HCT116 (cell line): ENCODE data around the gene CORO2B. TPM values are rescaled to one million over a fixed set of nuclear protein-coding genes. Genes with fewer than 3 reads are reported as not detected.

Source experiments
- ATAC-seq: fragments of 200-7000 bp; cut with Tn5 transposase; 2 replicates; pipeline ENCODE4 v1.9.1; 2020; ENCODE audit warnings: mild to moderate bottlenecking, moderate library complexity
- BruUV-seq: library from RNA; stranded (reverse); fragments of 400-500 nt; replicated peaks from 2 replicates; lab custom pipeline; 2021; lab: Mats Ljungman, UMichigan
- CTCF ChIA-PET: fragments of 300-600 bp; sonication (Branson Sonifier 250); formaldehyde crosslinking; loops from one replicate; lab custom pipeline; 2021; ENCODE audit warnings: antibody characterized with exemption; lab: Charles Lee
- POLR2A ChIA-PET: fragments of 300-600, 350-600 bp; sonication (Branson Sonifier 250); formaldehyde crosslinking; loops from one replicate; lab custom pipeline; 2021; ENCODE audit warnings: antibody characterized with exemption; lab: Charles Lee
- RAD21 ChIA-PET, 2 experiments: fragments of 300-600 bp; sonication (Branson Sonifier 250); formaldehyde crosslinking; loops; one replicate each; lab custom pipeline; 2023; ENCODE audit warnings: low total read pairs in 2 of 2; ENCODE audit not compliant: uncharacterized antibody in 2 of 2, unreplicated experiment in 2 of 2, low non-redundant PET in 1 of 2; lab: Charles Lee
- DNase-seq: peaks from one replicate; pipeline ENCODE4 v3.0.0-alpha.2; 2010; ENCODE audit warnings: low read depth, low spot score
- H2AFZ ChIP-seq: fragments of 200-600 bp; shearing (Covaris generic), sonication (generic); 2 replicates; pipeline ENCODE4 v1.6.1; 2017; ENCODE audit warnings: low read depth, mixed run types, mixed read lengths, antibody characterized with exemption, low read length; ENCODE audit not compliant: poor library complexity, severe bottlenecking
- H3K27ac ChIP-seq: 2 replicates; pipeline ENCODE4 v1.5.1; 2012; ENCODE audit warnings: low read depth, low read length
- H3K27me3 ChIP-seq: fragments of 200-600 bp; sonication (generic); 2 replicates; pipeline ENCODE4 v1.6.1; 2016; ENCODE audit warnings: mixed run types, low read length, mixed read lengths; ENCODE audit not compliant: insufficient read depth
- H3K36me3 ChIP-seq, 2 experiments: fragments of 200-500 bp in 1 of 2; fragments of 200-600 bp in 1 of 2; sonication (Bioruptor generic) in 1 of 2; sonication (generic) in 1 of 2; 2 replicates each; pipeline versions ENCODE4 v1.5.1 to v1.6.1; 2014 to 2016; ENCODE audit warnings: low read length in 2 of 2, inconsistent platforms in 1 of 2, mixed read lengths in 1 of 2, mixed run types in 1 of 2; ENCODE audit not compliant: insufficient read depth in 2 of 2, control insufficient read depth in 1 of 2
- H3K4me1 ChIP-seq, 2 experiments: fragments of 200-600 bp in 1 of 2; sonication (generic) in 1 of 2; 2 replicates each; pipeline versions ENCODE4 v1.5.1 to v1.6.1; 2012 to 2017; ENCODE audit warnings: low read length in 2 of 2, inconsistent platforms in 1 of 2, mild to moderate bottlenecking in 1 of 2, mixed read lengths in 1 of 2, mixed run types in 1 of 2, moderate library complexity in 1 of 2; ENCODE audit not compliant: insufficient read depth in 2 of 2, control insufficient read depth in 1 of 2
- H3K4me2 ChIP-seq: fragments of 200-600 bp; sonication (generic); 2 replicates; pipeline ENCODE4 v1.6.1; 2017; ENCODE audit warnings: mixed run types, low read length, mixed read lengths
- H3K4me3 ChIP-seq, 2 experiments: fragments of 200-600 bp in 1 of 2; sonication (generic) in 1 of 2; replicated peaks in 1 of 2; 2 replicates each; pipeline ENCODE4 v1.5.1; 2011 to 2016; ENCODE audit warnings: low read length in 2 of 2, control low read depth in 1 of 2, low read depth in 1 of 2, mild to moderate bottlenecking in 1 of 2, mixed read lengths in 1 of 2, mixed run types in 1 of 2
- H3K79me2 ChIP-seq: fragments of 200-600 bp; sonication (generic); 2 replicates; pipeline ENCODE4 v1.6.1; 2017; ENCODE audit warnings: mild to moderate bottlenecking, mixed run types, low read length, moderate library complexity, mixed read lengths; ENCODE audit not compliant: insufficient read depth
- H3K9ac ChIP-seq: fragments of 200-600 bp; sonication (generic); 2 replicates; pipeline ENCODE4 v1.6.1; 2016; ENCODE audit warnings: low read length, mixed read lengths
- H3K9me2 ChIP-seq: fragments of 200-600 bp; sonication (generic), shearing (Covaris generic); 2 replicates; pipeline ENCODE4 v1.6.1; 2017; ENCODE audit warnings: mixed run types, mild to moderate bottlenecking, moderate library complexity; ENCODE audit not compliant: insufficient read depth
- H3K9me3 ChIP-seq, 2 experiments: fragments of 200-500 bp in 1 of 2; fragments of 200-600 bp in 1 of 2; sonication (Bioruptor generic) in 1 of 2; sonication (generic) in 1 of 2; 2 replicates each; pipeline ENCODE4 v1.6.1; 2014 to 2017; ENCODE audit warnings: low read length in 2 of 2, mixed read lengths in 2 of 2, inconsistent platforms in 1 of 2, low read depth in 1 of 2, mild to moderate bottlenecking in 1 of 2, mixed run types in 1 of 2, moderate library complexity in 1 of 2; ENCODE audit not compliant: control insufficient read depth in 1 of 2, insufficient read depth in 1 of 2
- H4K20me1 ChIP-seq: fragments of 200-600 bp; sonication (generic), shearing (Covaris generic); 2 replicates; pipeline ENCODE4 v1.6.1; 2017; ENCODE audit warnings: mixed run types, mild to moderate bottlenecking, moderate library complexity; ENCODE audit not compliant: insufficient read depth
- CBX3 ChIP-seq: IDR thresholded peaks from 2 replicates; pipeline ENCODE4 v1.6.1; 2012; ENCODE audit warnings: low read depth
- CEBPB ChIP-seq: IDR thresholded peaks from 2 replicates; pipeline ENCODE4 v1.6.1; 2012; ENCODE audit warnings: low read depth
- EGR1 ChIP-seq: IDR thresholded peaks from 2 replicates; pipeline ENCODE4 v1.6.1; 2012; ENCODE audit warnings: low read depth
- ELF1 ChIP-seq: IDR thresholded peaks from 2 replicates; pipeline ENCODE4 v1.6.1; 2012; ENCODE audit warnings: low read depth, borderline replicate concordance
- EZH2 ChIP-seq: fragments of 200-600 bp; sonication (generic); IDR thresholded peaks from 2 replicates; pipeline ENCODE4 v1.6.1; 2017; ENCODE audit warnings: antibody characterized with exemption, mixed run types
- FOSL1 ChIP-seq: IDR thresholded peaks from 2 replicates; pipeline ENCODE4 v1.6.1; 2012; ENCODE audit warnings: low read depth
- JUND ChIP-seq: IDR thresholded peaks from 2 replicates; pipeline ENCODE4 v1.6.1; 2012
- POLR2A ChIP-seq: IDR thresholded peaks from 2 replicates; pipeline ENCODE4 v1.7.0; 2011; ENCODE audit warnings: borderline replicate concordance; ENCODE audit not compliant: insufficient read depth, insufficient read length; ENCODE audit errors: extremely low read depth
- RAD21 ChIP-seq: IDR thresholded peaks from 2 replicates; pipeline ENCODE4 v1.6.1; 2012; ENCODE audit warnings: low read depth, mild to moderate bottlenecking
- SIN3A ChIP-seq: IDR thresholded peaks from 2 replicates; pipeline ENCODE4 v1.6.1; 2012; ENCODE audit warnings: low read depth
- SP1 ChIP-seq: IDR thresholded peaks from 2 replicates; pipeline ENCODE4 v1.6.1; 2012; ENCODE audit warnings: low read depth
- SRF ChIP-seq: IDR thresholded peaks from 2 replicates; pipeline ENCODE4 v1.6.1; 2012; ENCODE audit warnings: low read depth
- TCF7L2 ChIP-seq: IDR thresholded peaks from 2 replicates; pipeline ENCODE4 v1.7.0; 2011; ENCODE audit warnings: borderline replicate concordance, inconsistent platforms; ENCODE audit not compliant: insufficient read depth, insufficient read length; ENCODE audit errors: extremely low read depth
- ZFX ChIP-seq: fragments of 450-650 bp; IDR thresholded peaks from 2 replicates; pipeline ENCODE4 v1.6.1; 2017
- ZNF274 ChIP-seq: fragments of 200-500 bp; sonication (Bioruptor generic); IDR thresholded peaks from 2 replicates; pipeline ENCODE4 v1.6.1; 2014; ENCODE audit warnings: mild to moderate bottlenecking, low read depth, low read length, inconsistent platforms
- intact Hi-C: fragments of 100-400 bp; cut with micrococcal nuclease; formaldehyde crosslinking; loops from 2 replicates; pipeline ENCODE4 v1.10.0; 2022
- total RNA-seq: library from RNA; stranded (reverse); gene quantifications from one replicate; pipeline ENCODE4 v1.2.1, GENCODE V29; 2021; ENCODE audit not compliant: unreplicated experiment
- TF ChIP-seq, protein P1 (sequence below): IDR thresholded peaks from 2 replicates; pipeline ENCODE4 v1.6.1; 2012
- TF ChIP-seq, protein P2 (sequence below), 3 experiments: fragments of 200-600 bp in 1 of 3; sonication (generic) in 1 of 3; IDR thresholded peaks in 2 of 3; conservative IDR thresholded peaks in 1 of 3; 2 replicates each; pipeline ENCODE4 v1.5.1; 2012 to 2017; ENCODE audit warnings: low read depth in 2 of 3, low read length in 2 of 3, antibody characterized with exemption in 1 of 3, borderline replicate concordance in 1 of 3, control low read depth in 1 of 3, mild to moderate bottlenecking in 1 of 3, mixed read lengths in 1 of 3, mixed run types in 1 of 3, moderate library complexity in 1 of 3; ENCODE audit not compliant: insufficient read depth in 1 of 3
- TF ChIP-seq, protein P3 (sequence below): IDR thresholded peaks from 2 replicates; pipeline ENCODE4 v1.6.1; 2011; ENCODE audit warnings: mild to moderate bottlenecking, low read length, moderate library complexity; ENCODE audit not compliant: insufficient replicate concordance; ENCODE audit errors: extremely low read depth
- TF ChIP-seq, protein P4 (sequence below): IDR thresholded peaks from 2 replicates; pipeline ENCODE4 v1.6.1; 2012

Gene CORO2B
- total RNA-seq, 1 experiment from 2014 or later: 2.8 TPM

DNA sequence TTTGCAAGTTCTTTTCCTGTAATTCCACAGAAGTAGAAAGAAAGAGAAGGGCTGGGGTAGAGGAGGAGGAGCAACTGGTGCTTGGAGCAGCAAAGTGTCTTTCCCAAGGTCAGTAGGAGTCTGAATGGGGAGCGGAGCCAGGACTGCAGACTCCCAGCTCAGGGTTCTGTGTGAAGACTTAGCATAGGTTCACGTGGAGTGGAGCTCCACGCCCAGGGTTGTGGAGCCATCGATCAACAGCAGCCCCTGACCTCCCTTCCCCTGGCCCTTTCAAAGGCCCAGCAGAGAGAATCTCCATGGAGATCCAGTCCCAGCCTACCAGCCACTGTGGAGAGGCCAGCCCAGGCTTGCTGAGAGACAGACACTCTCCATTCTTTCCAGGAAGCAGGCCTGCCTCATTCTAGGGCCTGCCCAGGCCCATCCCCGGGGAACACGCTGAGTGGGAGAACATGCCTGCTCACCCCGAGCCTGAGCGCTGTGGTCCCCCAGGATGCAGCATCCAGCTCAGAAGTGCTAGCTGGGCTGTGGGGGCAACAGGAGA lies 62.1 kb downstream of the CORO2B start:
- H2AFZ ChIP-seq: no peak overlapping the region
- DNase-seq: no peak
- no peak overlapping the region for H3K9ac ChIP-seq
- no peak for ATAC-seq
- intact Hi-C loops: no loop called here
- H3K9me2 ChIP-seq: no peaks in the 10 kb centered on the region
- CTCF ChIA-PET: no interaction called here
- peaks cover 5 to 56% of the 10 kb centered on the region in 2 experiments; a peak in 3 of 4 replicates for H3K4me1 ChIP-seq
- no peaks in the 10 kb centered on the region for H3K9me3 ChIP-seq
- H3K36me3 ChIP-seq: no peaks in the 10 kb centered on the region
- H3K4me2 ChIP-seq: no peak overlapping the region
- BruUV-seq: no TSS peak
- no peak overlapping the region for H3K4me3 ChIP-seq
- RAD21 ChIA-PET: interaction anchor here in 1 of 2 experiments (1.0 to 1.7 kb wide), 2 partner anchors 56 to 81 kb away, joined by 3 to 5 read pairs; no protein-coding TSS in a partner anchor
- POLR2A ChIA-PET: no interaction called here
- H3K79me2 ChIP-seq: no peaks in the 10 kb centered on the region
- H3K27ac ChIP-seq: no peak overlapping the region
- H3K27me3 ChIP-seq: no peaks in the 10 kb centered on the region
- no peaks in the 10 kb centered on the region for H4K20me1 ChIP-seq
- TF ChIP-seq ELF1 (no peak), FOSL1 (no peak), POLR2A (no peak), RAD21 (no peak), JUND (no peak), TCF7L2 (no peak), EGR1 (no peak), SRF (no peak), CBX3 (no peak), ZNF274 (no peak), SIN3A (no peak), SP1 (no peak), EZH2 (no peak), CEBPB (no peak), ZFX (no peak)
- TF ChIP-seq, protein P1, sequence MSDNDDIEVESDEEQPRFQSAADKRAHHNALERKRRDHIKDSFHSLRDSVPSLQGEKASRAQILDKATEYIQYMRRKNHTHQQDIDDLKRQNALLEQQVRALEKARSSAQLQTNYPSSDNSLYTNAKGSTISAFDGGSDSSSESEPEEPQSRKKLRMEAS: no peak
- TF ChIP-seq, protein P2, sequence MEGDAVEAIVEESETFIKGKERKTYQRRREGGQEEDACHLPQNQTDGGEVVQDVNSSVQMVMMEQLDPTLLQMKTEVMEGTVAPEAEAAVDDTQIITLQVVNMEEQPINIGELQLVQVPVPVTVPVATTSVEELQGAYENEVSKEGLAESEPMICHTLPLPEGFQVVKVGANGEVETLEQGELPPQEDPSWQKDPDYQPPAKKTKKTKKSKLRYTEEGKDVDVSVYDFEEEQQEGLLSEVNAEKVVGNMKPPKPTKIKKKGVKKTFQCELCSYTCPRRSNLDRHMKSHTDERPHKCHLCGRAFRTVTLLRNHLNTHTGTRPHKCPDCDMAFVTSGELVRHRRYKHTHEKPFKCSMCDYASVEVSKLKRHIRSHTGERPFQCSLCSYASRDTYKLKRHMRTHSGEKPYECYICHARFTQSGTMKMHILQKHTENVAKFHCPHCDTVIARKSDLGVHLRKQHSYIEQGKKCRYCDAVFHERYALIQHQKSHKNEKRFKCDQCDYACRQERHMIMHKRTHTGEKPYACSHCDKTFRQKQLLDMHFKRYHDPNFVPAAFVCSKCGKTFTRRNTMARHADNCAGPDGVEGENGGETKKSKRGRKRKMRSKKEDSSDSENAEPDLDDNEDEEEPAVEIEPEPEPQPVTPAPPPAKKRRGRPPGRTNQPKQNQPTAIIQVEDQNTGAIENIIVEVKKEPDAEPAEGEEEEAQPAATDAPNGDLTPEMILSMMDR (IDR thresholded peaks at IDR 0.05 in 2 of 3, conservative IDR thresholded peaks at IDR 0.05 in 1 of 3; ENCODE audit: borderline replicate concordance in 1 of 3, insufficient read depth in 1 of 3, low read depth in 2 of 3, low read length in 2 of 3): no peak
- TF ChIP-seq, protein P3, sequence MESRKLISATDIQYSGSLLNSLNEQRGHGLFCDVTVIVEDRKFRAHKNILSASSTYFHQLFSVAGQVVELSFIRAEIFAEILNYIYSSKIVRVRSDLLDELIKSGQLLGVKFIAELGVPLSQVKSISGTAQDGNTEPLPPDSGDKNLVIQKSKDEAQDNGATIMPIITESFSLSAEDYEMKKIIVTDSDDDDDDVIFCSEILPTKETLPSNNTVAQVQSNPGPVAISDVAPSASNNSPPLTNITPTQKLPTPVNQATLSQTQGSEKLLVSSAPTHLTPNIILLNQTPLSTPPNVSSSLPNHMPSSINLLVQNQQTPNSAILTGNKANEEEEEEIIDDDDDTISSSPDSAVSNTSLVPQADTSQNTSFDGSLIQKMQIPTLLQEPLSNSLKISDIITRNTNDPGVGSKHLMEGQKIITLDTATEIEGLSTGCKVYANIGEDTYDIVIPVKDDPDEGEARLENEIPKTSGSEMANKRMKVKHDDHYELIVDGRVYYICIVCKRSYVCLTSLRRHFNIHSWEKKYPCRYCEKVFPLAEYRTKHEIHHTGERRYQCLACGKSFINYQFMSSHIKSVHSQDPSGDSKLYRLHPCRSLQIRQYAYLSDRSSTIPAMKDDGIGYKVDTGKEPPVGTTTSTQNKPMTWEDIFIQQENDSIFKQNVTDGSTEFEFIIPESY: no peak
- TF ChIP-seq, protein P4, sequence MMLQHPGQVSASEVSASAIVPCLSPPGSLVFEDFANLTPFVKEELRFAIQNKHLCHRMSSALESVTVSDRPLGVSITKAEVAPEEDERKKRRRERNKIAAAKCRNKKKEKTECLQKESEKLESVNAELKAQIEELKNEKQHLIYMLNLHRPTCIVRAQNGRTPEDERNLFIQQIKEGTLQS: no peak
